MM.1S (cell line): Measurements from ENCODE around the gene RPS14.

ENCODE experiments used
- DNase-seq: peaks from one replicate; pipeline ENCODE4 v3.0.0-alpha.2; 2015
- H2AFZ ChIP-seq: fragments of 300-600 bp; sonication (generic); 2 replicates; pipeline ENCODE4 v1.6.0; 2016; ENCODE audit warnings: antibody characterized with exemption, low read length
- H3F3A ChIP-seq: fragments of 300-600 bp; sonication (generic); 2 replicates; pipeline ENCODE4 v1.6.1; 2016; ENCODE audit warnings: mild to moderate bottlenecking, antibody characterized with exemption, low read length, moderate library complexity, mixed read lengths; ENCODE audit not compliant: insufficient read depth
- H3K27ac ChIP-seq: fragments of 300-600 bp; sonication (generic); 2 replicates; pipeline ENCODE4 v1.5.1; 2016; ENCODE audit warnings: mild to moderate bottlenecking, low read length
- H3K27me3 ChIP-seq: fragments of 300-600 bp; sonication (generic); replicated peaks from 2 replicates; pipeline ENCODE4 v1.6.0; 2016; ENCODE audit warnings: low read length; ENCODE audit not compliant: insufficient read depth
- H3K36me3 ChIP-seq: fragments of 300-600 bp; sonication (generic); replicated peaks from 2 replicates; pipeline ENCODE4 v1.6.1; 2016; ENCODE audit warnings: mild to moderate bottlenecking, low read length, mixed read lengths; ENCODE audit not compliant: insufficient read depth
- H3K4me1 ChIP-seq: fragments of 300-600 bp; sonication (generic); 2 replicates; pipeline ENCODE4 v1.6.1; 2016; ENCODE audit warnings: low read length, mixed read lengths
- H3K4me2 ChIP-seq: fragments of 300-600 bp; sonication (generic); 2 replicates; pipeline ENCODE4 v1.6.0; 2016; ENCODE audit warnings: low read depth, low read length
- H3K4me3 ChIP-seq: fragments of 300-600 bp; sonication (generic); 2 replicates; pipeline ENCODE4 v1.5.1; 2016; ENCODE audit warnings: low read length, mixed read lengths
- H3K79me2 ChIP-seq: fragments of 300-600 bp; sonication (generic); 2 replicates; pipeline ENCODE4 v1.6.1; 2016; ENCODE audit warnings: mixed run types, low read length, mixed read lengths
- H3K9ac ChIP-seq: fragments of 300-600 bp; sonication (generic); 2 replicates; pipeline ENCODE4 v1.6.1; 2016; ENCODE audit warnings: low read length, mixed read lengths
- H3K9me2 ChIP-seq: fragments of 300-600 bp; sonication (generic); replicated peaks from 2 replicates; pipeline ENCODE4 v1.6.1; 2016; ENCODE audit warnings: mild to moderate bottlenecking, low read length, mixed read lengths; ENCODE audit not compliant: insufficient read depth
- H3K9me3 ChIP-seq: fragments of 300-600 bp; sonication (generic); replicated peaks from 2 replicates; pipeline ENCODE4 v1.6.1; 2016; ENCODE audit warnings: mild to moderate bottlenecking, low read length, mixed read lengths; ENCODE audit not compliant: insufficient read depth
- H4K20me1 ChIP-seq: fragments of 300-600 bp; sonication (generic); 2 replicates; pipeline ENCODE4 v1.6.1; 2016; ENCODE audit warnings: mild to moderate bottlenecking, low read length, moderate library complexity, mixed read lengths; ENCODE audit not compliant: insufficient read depth
- CTCF ChIP-seq: fragments of 300-600 bp; sonication (generic); IDR thresholded peaks from 2 replicates; pipeline ENCODE4 v1.5.1; 2016; ENCODE audit warnings: antibody characterized with exemption, low read length, mixed read lengths
- EZH2 ChIP-seq: fragments of 300-600 bp; sonication (generic); optimal IDR thresholded peaks from 2 replicates; pipeline ENCODE3; 2017; ENCODE audit warnings: low read depth, mild to moderate bottlenecking, antibody characterized with exemption, low read length, mixed read lengths
- EZH2phosphoT487 ChIP-seq: fragments of 300-600 bp; sonication (generic); IDR thresholded peaks from 2 replicates; pipeline ENCODE4 v1.6.1; 2018; ENCODE audit warnings: antibody characterized with exemption, low read length

Gene RPS14

GRCh38 chr5:150400316-150401075 lies 49.0 kb downstream of the RPS14 start:
- peaks cover 41% of the 10 kb centered on the region for H3F3A ChIP-seq
- no peak for DNase-seq
- H3K9ac ChIP-seq = no peak overlapping the region

GRCh38 chr5:150399524-150400211 lies 49.9 kb downstream of the RPS14 start:
- Histone ChIP-seq H3K27me3 (no peaks in the 10 kb centered on the region), H3K4me3 (no peak overlapping the region), H2AFZ (no peak overlapping the region), H3K4me2 (no peak overlapping the region), H3K27ac (no peak overlapping the region), H3K4me1 (no peaks in the 10 kb centered on the region), H3K9me2 (no peaks in the 10 kb centered on the region), H3K36me3 (peaks cover 11% of the 10 kb centered on the region; the same call in 1 of the 2 replicates), H3K9me3 (no peaks in the 10 kb centered on the region), H3F3A (peaks cover 41% of the 10 kb centered on the region), H3K9ac (no peak overlapping the region), H4K20me1 (no peaks in the 10 kb centered on the region; the same call in 1 of the 2 replicates), H3K79me2 (peaks cover 6% of the 10 kb centered on the region; the same call in 1 of the 2 replicates)
- DNase-seq = no peak
- no peak for TF ChIP-seq CTCF
- TF ChIP-seq EZH2 = no peak
- no peak for TF ChIP-seq EZH2phosphoT487

More at GRCh38 chr5:150400316-150401075, 49.0 kb downstream of the RPS14 start:
- H2AFZ ChIP-seq = no peak overlapping the region
- H3K4me3 ChIP-seq = no peak overlapping the region
- no peak overlapping the region for H3K4me2 ChIP-seq
- no peaks in the 10 kb centered on the region for H3K9me2 ChIP-seq
- no peaks in the 10 kb centered on the region; the same call in 1 of the 2 replicates for H4K20me1 ChIP-seq
- peaks cover 8% of the 10 kb centered on the region; the same call in 1 of the 2 replicates for H3K36me3 ChIP-seq
- no peak overlapping the region for H3K27ac ChIP-seq
- peaks cover 10% of the 10 kb centered on the region for H3K79me2 ChIP-seq
- TF ChIP-seq EZH2phosphoT487 (no peak), EZH2 (no peak), CTCF (no peak)
- no peaks in the 10 kb centered on the region for H3K27me3 ChIP-seq
- no peaks in the 10 kb centered on the region for H3K4me1 ChIP-seq
- no peaks in the 10 kb centered on the region for H3K9me3 ChIP-seq

- TF ChIP-seq EZH2phosphoT487 (no peak), CTCF (peak; percentile 36), EZH2 (no peak)
- Histone ChIP-seq H3K4me3 (no peak overlapping the region), H2AFZ (no peak overlapping the region), H3F3A (peaks cover 41% of the 10 kb centered on the region), H3K79me2 (peaks cover 6% of the 10 kb centered on the region; the same call in 1 of the 2 replicates), H3K4me2 (no peak overlapping the region), H3K27me3 (no peaks in the 10 kb centered on the region), H3K36me3 (peaks cover 11% of the 10 kb centered on the region; the same call in 1 of the 2 replicates), H3K27ac (no peak overlapping the region), H3K9ac (no peak overlapping the region), H3K4me1 (no peaks in the 10 kb centered on the region), H3K9me3 (no peaks in the 10 kb centered on the region), H3K9me2 (no peaks in the 10 kb centered on the region), H4K20me1 (no peaks in the 10 kb centered on the region; the same call in 1 of the 2 replicates)
- peak; percentile 47 for DNase-seq
Measured at GRCh38 chr5:150398722-150399523, 50.6 kb downstream of the RPS14 start.
